ENCODE data around the gene LCT.
"Not testable (repeated sequence)": the region's sequence is repeated elsewhere in the genome, so short reads cannot be mapped to it uniquely, and the experiment has no call there.

LCT gene

DNA sequence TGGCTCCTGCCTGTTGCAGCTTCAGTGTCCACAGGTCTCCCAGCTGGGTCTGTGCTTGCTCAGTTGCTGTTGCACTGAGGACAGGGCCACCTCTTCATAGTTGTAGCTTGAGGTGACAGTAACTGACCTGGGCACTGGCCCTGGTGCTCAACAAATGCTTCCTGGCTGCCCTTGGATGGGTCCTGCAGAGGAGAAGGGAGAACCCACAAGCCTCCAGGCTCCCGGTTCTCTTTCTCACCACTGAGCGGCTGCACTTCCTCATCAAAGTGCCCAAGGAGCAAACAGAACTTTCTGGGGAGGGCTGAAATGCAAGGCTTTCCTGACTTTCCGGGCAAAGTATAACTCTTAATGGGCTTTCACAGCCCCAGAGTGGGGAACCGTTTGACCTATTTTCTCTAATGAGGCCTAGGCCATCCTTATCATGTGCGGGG lies 38.7 kb downstream of the LCT start:
- no peak overlapping the region for H3K4me3 ChIP-seq (ENCODE audit: low read depth, low read length)
- TF ChIP-seq, protein P1, sequence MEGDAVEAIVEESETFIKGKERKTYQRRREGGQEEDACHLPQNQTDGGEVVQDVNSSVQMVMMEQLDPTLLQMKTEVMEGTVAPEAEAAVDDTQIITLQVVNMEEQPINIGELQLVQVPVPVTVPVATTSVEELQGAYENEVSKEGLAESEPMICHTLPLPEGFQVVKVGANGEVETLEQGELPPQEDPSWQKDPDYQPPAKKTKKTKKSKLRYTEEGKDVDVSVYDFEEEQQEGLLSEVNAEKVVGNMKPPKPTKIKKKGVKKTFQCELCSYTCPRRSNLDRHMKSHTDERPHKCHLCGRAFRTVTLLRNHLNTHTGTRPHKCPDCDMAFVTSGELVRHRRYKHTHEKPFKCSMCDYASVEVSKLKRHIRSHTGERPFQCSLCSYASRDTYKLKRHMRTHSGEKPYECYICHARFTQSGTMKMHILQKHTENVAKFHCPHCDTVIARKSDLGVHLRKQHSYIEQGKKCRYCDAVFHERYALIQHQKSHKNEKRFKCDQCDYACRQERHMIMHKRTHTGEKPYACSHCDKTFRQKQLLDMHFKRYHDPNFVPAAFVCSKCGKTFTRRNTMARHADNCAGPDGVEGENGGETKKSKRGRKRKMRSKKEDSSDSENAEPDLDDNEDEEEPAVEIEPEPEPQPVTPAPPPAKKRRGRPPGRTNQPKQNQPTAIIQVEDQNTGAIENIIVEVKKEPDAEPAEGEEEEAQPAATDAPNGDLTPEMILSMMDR (IDR thresholded peaks at IDR 0.05; ENCODE audit: borderline replicate concordance, insufficient read depth, low read depth, low read length), result no peak

DNA sequence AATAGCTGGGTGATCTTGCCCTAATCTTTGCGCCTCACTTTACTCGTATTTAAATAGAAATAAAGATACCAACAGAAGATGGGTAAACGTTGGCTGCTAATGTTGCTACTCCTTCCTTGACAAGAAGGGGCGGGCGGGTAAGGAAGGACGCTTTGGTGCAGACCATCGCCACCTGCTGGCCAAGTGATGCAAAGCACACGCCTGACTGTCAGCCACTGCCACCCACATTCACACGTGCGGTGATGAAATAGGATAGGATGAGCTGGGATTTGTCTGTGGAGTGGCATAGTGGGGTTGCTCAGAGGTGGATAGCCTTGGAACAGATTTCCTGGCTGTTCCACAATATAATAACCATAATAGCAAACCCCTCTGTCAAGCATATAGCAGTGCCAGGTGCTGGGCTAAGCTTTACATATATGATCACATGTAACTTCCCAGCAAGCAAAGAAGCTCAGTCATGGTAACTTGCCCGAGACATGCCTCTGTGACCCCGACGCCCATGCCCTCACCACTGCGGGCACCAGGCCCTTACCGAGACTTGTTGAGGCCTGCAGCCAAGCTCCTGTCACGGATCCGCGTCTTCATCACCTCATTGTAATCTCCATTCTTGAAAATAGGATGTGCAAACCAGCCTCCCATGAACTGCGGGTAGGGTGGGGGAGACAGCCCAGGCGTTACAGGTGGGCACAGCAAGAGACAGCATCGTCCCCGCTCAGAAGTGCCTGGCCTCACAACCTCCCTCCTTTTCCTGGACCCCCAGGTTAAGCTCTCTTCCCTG lies 39.3 kb downstream of the LCT start:
- TF ChIP-seq, protein P1 (IDR thresholded peaks at IDR 0.05; ENCODE audit: borderline replicate concordance, insufficient read depth, low read depth, low read length), result peak; percentile 97
- no peak overlapping the region for H3K4me3 ChIP-seq (ENCODE audit: low read depth, low read length)

DNA sequence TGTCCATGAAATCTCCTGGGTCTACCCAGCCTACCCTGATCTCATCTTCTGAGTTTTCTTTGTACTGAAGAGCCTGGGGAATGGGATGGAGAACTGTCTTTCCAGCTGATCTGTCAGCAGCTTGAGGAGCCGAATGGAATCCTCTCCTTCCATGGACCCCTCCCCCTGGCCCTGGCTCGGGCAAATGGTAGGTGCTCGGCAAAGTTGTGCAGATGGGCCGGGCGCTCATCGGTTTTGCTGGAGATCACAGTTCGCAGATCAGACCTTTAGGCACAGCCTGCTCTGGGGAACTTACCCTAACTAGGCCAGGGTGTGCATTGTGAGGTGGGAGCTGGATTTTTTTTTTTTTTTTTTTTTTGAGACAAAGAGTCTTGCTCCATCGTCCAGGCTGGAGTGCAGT lies 40.4 kb downstream of the LCT start:
- TF ChIP-seq, protein P1 (IDR thresholded peaks at IDR 0.05; ENCODE audit: borderline replicate concordance, insufficient read depth, low read depth, low read length), result no peak
- no peak overlapping the region for H3K4me3 ChIP-seq (ENCODE audit: low read depth, low read length)

DNA sequence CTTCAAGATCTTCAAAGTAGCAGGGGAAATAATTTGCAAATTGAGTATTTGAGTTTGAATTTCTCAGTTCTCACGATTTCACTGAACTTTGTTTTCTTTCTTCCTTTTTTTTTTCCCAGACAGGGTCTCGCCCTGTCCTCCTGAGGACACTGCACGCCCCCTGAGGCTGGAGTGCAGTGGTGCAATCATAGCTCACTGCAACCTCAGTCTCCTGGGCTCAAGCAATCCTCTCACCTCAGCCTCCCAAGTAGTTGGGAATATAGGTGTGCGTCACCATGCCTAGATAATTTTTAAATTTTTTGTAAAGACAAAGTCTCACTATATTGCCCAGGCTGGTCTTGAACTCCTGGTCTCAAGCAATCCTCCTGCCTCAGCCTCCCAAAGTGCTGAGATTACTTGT lies 41.3 kb downstream of the LCT start:
- H3K4me3 ChIP-seq (ENCODE audit: low read depth, low read length), result not testable (repeated sequence)
- TF ChIP-seq, protein P1 (IDR thresholded peaks at IDR 0.05; ENCODE audit: borderline replicate concordance, insufficient read depth, low read depth, low read length), result peak; percentile 24; the same call in 1 of the 2 replicates

DNA sequence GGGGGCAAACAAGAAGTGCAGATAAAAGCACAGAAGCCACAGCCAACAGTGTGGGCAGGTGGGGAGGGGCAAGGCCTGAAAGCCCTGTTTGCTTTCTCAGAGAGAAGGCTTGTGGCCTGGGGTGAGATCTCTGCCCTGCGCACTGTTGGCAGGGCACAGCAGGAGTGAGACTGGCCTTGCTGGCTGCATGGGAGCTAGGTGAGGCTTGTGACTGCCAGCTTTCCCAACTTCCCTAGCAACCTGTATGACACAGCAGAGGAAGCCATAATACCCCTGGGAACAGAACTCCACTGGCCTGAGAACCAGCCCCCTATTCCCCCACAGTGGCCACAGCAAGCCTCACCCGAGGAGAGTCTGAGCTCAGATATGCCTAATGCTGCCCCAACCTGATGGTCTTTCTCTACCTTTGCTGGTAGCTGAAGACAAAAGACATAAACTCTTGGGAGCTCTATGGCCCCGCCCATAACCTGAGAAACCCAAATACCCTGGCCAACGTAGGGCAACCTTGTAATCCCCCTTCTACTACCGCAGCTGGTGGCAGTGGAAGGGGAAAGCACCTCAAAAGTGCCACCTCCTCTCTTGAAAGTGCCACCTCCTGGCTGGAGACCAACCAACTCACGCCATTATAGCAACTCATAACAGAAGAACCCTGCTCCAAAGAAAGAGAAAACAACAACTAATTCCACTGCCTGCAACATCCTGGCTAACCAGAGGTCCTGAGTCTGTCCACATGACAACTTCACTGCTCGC lies 44.4 kb downstream of the LCT start:
- no peak overlapping the region for H3K4me3 ChIP-seq (ENCODE audit: low read depth, low read length)
- TF ChIP-seq, protein P1 (IDR thresholded peaks at IDR 0.05; ENCODE audit: borderline replicate concordance, insufficient read depth, low read depth, low read length), result no peak

DNA sequence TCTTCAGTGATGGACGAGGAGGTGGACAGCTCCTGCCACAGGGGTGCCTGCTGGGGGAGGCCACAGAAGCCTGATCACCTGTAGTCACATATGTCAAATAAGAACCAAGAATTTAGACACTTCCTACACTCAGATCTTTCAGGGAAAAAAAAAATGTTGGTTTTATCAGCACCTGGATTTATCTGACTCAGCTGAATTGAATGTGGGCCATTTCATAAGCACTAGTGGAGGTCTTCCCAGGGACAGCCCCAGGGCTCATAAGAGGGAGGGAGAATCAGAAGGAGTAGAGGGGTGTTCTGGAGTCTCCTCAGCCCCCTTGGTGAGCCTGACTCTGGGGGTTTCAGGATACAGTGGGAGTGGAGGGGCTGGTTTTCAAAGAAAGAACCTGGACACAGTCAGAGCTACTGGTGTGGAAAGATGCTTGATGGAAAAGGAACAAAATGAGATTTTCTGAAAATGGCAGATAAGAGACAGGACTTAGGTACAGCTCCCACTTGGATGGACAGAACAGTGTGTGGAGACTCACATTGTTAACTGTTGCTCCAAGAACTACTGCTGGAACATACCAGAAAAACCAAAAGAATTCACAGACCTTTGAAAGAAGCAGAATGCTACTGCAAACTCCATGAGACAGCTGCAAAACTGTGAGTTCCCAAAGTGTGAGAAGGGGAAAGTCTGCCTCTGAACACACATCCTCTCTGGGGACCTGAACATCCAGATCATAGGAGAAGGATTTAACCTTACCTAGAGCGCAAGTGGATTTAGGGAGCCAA lies 45.4 kb downstream of the LCT start:
- no peak overlapping the region for H3K4me3 ChIP-seq (ENCODE audit: low read depth, low read length)
- TF ChIP-seq, protein P1 (IDR thresholded peaks at IDR 0.05; ENCODE audit: borderline replicate concordance, insufficient read depth, low read depth, low read length), result no peak
